Stimulated activated CD4-positive, alpha-beta T cell treated with anti-CD3 and anti-CD28 coated beads, Interleukin-15, amount 100 ng/mL, for 1 hour (primary cell): ENCODE measurements around the gene DCHS1.
"Not testable (repeated sequence)": the region's sequence is repeated elsewhere in the genome, so short reads cannot be mapped to it uniquely, and the experiment has no call there.

Experiments
- DNase-seq, 2 donors: peaks; one replicate each; pipeline ENCODE4 v3.0.0-alpha.2; 2020; ENCODE audit warnings: low read depth in 1 of 2, low spot score in 1 of 2

The DCHS1 gene, protein sequence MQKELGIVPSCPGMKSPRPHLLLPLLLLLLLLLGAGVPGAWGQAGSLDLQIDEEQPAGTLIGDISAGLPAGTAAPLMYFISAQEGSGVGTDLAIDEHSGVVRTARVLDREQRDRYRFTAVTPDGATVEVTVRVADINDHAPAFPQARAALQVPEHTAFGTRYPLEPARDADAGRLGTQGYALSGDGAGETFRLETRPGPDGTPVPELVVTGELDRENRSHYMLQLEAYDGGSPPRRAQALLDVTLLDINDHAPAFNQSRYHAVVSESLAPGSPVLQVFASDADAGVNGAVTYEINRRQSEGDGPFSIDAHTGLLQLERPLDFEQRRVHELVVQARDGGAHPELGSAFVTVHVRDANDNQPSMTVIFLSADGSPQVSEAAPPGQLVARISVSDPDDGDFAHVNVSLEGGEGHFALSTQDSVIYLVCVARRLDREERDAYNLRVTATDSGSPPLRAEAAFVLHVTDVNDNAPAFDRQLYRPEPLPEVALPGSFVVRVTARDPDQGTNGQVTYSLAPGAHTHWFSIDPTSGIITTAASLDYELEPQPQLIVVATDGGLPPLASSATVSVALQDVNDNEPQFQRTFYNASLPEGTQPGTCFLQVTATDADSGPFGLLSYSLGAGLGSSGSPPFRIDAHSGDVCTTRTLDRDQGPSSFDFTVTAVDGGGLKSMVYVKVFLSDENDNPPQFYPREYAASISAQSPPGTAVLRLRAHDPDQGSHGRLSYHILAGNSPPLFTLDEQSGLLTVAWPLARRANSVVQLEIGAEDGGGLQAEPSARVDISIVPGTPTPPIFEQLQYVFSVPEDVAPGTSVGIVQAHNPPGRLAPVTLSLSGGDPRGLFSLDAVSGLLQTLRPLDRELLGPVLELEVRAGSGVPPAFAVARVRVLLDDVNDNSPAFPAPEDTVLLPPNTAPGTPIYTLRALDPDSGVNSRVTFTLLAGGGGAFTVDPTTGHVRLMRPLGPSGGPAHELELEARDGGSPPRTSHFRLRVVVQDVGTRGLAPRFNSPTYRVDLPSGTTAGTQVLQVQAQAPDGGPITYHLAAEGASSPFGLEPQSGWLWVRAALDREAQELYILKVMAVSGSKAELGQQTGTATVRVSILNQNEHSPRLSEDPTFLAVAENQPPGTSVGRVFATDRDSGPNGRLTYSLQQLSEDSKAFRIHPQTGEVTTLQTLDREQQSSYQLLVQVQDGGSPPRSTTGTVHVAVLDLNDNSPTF (N-terminal part only)

GRCh38 chr11:6655790-6656583, at the start of gene DCHS1:
Gene DCHS1 (minus strand): TSS chr11:6655809. CDS start chr11:6641613, 14,196 bp downstream.
- no peak for DNase-seq

DNA sequence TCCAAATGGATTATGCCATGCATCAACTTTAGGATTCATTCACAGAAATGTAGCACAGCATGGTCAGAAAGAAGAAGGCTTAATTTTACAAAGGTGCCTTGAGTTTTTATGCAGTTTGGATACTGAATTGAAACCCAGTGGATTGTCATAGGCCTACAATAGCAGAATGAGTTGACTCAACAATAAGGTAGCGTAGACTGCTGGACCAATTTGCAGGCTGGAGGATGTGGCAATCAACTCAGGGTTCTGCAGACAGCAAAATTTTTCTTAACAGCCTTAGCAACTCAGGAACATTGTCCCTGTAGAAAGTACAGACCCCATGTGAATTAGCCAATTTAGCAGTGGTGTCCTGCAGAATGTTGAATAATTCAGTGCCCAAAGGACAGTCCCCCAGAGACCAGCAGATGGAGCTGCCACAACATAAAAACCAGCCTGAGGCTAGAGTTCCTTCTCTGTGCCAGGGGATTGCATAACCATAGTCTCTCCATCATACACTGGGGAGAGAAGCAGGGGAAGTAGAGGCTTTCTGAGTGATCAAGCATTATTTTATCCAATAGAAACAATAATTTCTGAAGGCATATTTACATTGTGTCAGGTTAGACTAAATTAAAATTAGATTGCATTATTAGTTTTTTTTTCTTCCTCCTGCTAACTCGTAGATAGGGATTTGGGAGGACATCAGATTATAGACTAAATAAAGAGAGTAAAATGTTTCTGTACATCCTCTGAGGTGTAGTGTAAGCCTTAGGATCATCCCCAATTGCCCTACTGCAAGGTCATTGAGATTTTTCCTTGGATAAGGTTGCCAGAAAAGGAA, 47.8 kb upstream of the DCHS1 start:
- DNase-seq, result no peak

GRCh38 chr11:6701955-6702354, 46.3 kb upstream of the DCHS1 start:
- DNase-seq, result not testable (repeated sequence)

- no peak for DNase-seq
Observed at GRCh38 chr11:6695377-6695776, 39.8 kb upstream of the DCHS1 start.

GRCh38 chr11:6694229-6694535, 38.6 kb upstream of the DCHS1 start:
- DNase-seq, result no peak

GRCh38 chr11:6693342-6694228, 38.0 kb upstream of the DCHS1 start:
- peak in 1 of 2 donors; percentile 27 for DNase-seq

DNA sequence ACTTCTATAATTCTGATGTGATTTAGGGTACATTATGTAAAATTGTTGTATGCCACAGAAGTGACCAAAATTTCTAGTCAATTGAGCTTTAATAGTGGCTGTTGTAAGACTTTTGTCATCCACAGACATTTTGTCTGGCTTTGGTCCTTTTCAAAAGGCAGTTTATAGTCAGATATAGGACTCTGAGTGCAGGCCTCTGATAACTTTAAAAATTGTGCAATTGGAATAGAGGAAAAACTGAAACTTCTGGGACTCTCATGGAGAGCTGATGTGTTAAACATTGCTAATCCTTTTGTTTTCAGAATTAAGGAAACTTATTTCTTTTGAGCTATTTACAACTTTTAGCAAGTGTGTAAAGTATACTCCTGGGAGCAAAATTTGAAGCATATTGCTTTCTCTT, 36.5 kb upstream of the DCHS1 start:
- DNase-seq, result no peak

- not testable (repeated sequence) for DNase-seq
Observed at GRCh38 chr11:6690431-6691132, 35.0 kb upstream of the DCHS1 start.

DNA sequence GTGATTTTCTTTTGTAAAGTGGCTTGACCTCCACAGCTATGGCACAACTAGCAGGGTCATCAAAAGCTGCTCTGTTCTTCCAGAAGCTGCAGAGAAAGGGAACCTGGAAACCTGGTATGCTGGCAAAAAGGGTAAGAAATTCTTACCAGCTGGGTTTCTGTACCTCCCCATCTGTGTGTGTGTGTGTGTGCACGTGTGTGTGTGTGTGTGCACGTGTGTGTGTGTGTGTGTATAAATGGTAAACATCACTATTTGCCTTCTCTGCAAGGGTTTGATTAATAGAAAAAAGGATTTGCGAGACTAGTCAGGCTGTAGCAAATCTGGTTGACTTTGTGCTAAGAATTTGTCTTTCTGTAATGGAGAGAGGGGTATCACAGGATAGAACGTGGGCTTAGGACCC, 32.3 kb upstream of the DCHS1 start:
- DNase-seq, result no peak

DNA sequence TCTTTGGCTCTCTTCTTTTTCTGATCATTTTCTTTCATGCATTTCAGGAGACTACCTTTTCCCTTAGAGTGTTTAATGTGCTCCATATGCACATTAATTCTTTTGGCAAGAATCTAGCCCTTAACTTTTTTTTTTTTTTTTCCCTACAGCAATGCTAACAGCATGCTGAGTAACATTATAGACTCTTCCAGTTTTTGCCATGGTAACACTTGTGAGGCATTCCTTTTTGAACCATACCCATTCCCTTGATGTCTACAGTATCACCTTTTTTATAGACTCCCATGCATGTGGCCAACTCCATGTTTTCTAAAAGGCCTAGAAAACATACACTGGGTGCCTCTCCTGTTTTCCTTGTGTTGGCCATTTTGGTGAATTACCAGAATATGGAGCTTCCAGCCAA, 30.4 kb upstream of the DCHS1 start:
- DNase-seq, result no peak

DNA sequence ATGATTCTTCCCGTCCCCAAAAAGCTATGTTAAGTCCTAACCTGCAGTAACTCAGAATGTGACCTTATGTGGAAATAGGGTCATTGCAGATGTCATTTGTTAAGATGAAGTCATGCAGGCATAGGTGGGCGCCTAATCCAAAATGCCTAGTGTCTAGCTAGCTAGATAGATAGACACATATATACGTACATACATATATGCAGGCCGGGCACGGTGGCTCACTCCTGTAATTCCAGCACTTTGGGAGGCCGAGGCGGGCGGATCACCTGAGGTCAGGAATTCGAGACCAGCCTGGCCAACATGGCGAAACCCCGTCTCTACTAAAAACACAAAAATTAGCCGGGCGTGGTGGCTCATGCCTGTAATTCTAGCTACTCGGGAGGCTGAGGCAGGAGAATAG, 28.5 kb upstream of the DCHS1 start:
- not testable (repeated sequence) for DNase-seq

DNA sequence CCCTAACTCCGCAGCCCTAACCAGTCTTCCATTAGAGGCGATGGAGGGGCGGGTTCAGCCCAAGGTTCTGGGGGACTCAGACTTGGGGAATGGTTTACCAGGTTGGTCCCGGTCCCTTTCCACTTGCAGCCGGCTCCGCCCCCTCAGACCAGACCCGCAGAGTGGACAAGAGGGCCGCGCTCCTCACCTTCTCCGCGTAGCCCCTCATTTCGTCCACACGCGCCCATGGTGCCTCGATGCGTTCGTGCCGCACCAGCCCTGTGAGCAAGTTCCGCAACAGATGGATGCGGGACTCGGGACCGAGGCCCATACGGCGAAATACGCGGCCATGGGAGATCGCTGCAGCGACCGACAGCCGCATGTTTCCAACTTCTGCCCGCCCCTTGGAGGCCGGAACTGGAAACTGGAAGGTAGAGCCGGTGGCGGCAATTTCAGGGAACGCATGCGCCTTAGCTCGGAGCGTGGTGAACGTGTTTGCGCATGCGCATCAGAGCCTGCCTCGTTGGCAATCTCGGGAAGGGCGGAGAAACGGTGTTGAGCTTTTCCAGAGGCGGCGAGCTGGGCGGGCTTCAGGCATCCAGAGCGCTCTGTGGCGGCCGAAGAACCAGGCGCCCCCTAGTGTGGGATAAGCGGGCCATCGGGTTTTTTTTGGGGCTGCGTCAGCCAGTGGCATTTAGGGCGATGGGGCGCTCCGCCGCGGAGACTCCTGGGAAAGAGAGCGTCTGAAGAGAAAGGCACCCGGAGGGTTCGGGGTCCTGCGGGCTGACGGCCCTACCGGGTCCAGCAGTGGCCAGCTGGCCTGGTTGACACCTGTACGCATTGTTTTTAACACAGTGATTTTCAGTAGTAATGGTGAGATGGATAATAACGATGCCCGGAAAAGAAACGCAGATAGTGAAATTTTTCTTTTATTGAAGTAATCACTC, 27.6 kb upstream of the DCHS1 start, which contains the start of gene MRPL17:
MRPL17 (minus strand) TSS at position 405 of the 926 bp plus-strand sequence; CDS start at position 361, 44 bp downstream.
- DNase-seq, result peak; percentile 96 to 97

- DNase-seq, result no peak
Observed at GRCh38 chr11:6682591-6682935, 27.0 kb upstream of the DCHS1 start.

DNA sequence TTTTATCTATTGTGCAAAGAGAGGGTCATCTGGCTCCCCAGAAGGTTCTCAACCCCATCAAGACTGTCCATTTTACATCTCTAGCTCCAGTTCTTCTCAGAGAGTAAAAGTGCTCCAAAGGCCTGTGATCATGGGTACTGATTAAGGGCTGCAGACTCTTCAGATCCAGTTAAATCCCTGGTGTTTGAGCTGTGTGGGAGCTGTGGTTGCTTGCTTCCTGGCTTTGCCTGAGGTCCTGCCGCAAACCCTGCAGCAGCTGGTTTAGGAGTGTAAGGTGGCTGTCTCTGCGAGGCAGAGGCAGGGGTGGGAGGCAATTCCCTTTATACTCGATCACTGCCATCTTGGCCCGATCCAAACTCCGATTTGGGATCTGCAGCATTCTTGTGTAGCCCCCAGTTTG, 26.3 kb upstream of the DCHS1 start:
- DNase-seq, result no peak

GRCh38 chr11:6681505-6681904, 25.9 kb upstream of the DCHS1 start:
- DNase-seq, result no peak

DNA sequence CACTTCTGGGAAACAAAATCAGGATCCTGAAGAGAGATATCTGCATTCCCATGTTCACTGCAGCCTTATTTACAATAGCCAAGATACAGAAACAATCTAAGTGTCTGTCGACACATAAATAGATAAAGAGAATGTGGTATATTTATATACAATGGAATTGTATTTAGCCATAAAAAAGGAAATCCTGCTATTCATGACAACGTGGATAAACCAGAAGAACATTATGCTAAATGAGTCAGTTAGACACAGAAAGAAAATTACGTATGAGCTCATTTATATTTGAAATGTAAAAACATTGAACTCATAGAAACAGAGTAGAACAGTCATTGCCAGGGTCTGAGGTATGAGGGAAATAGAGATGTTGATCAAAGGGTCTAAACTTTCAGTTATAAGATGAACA, 21.4 kb upstream of the DCHS1 start:
- no peak for DNase-seq

- no peak for DNase-seq
Observed at GRCh38 chr11:6674862-6675261, 19.3 kb upstream of the DCHS1 start.
